ENCODE data around the gene TBC1D10A.

TBC1D10A gene

DNA sequence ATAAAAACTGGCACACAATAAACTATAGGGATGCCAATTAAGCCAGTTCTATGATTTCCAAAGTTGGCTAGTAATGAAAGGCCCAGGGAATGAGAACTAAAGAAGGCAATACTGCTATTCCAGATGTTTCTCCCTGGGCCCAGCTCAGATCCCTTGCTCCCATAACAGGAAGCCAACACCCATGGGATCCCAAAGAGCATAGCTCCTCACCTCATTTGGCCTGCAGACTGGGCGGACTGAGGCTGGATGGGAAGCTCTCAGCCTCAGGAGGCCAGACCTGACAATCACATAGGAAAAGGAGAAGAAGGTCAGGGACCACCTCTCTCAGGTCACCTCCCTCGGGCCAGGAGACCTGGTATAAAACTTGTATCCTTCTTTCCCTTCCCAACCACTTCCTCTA lies 5.3 kb downstream of the TBC1D10A start:
- DNase-seq (ENCODE audit: low spot score): no peak

GRCh38 chr22:30320021-30320556 lies 6.7 kb downstream of the TBC1D10A start:
- DNase-seq (ENCODE audit: low spot score): no peak

- DNase-seq (ENCODE audit: low spot score): no peak
Observed at GRCh38 chr22:30318799-30319419, 7.8 kb downstream of the TBC1D10A start.

DNA sequence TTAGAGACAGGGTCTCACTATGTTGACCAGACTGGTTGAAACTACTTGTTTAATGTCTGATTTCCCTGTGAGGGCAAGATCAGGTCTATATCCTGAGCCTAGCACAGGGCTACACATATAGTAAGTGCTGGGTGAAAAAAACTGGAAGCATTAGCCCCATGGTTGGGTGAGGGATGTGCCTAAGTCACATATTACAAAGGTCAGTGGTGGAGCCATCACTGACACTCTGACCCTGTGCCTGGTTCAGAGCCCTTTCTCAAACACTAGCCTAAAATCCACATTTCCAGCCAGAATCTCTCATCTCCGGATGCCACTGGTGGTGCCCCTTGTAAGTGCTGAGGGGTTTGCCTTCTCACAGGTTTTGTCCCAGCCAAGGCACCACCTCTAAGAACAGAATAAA lies 9.0 kb downstream of the TBC1D10A start:
- DNase-seq (ENCODE audit: low spot score): no peak

- DNase-seq (ENCODE audit: low spot score): no peak
Observed at GRCh38 chr22:30315962-30316576, 10.7 kb downstream of the TBC1D10A start.

DNA sequence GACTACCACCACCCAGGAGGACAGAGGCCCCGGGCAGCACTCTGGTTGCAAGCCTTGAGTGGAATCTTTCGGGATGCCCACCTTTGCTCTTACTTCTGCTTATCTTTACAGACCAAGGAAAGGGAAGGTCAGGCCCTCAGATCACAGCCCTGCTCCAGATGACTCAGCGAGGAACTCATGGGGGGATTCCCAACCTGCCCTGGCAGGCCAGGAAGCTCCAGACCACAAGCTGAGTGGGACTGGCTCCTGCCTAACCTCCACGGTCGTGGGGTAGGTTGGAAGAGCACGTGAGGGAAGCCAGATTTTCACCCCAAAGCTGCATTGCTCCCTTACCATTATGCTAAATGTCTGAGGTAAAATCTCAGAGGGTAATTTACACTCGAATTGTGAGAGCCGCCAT lies 11.8 kb downstream of the TBC1D10A start:
- no peak for DNase-seq (ENCODE audit: low spot score)

- no peak for DNase-seq (ENCODE audit: low spot score)
Observed at GRCh38 chr22:30313527-30314363, 13.0 kb downstream of the TBC1D10A start.

DNA sequence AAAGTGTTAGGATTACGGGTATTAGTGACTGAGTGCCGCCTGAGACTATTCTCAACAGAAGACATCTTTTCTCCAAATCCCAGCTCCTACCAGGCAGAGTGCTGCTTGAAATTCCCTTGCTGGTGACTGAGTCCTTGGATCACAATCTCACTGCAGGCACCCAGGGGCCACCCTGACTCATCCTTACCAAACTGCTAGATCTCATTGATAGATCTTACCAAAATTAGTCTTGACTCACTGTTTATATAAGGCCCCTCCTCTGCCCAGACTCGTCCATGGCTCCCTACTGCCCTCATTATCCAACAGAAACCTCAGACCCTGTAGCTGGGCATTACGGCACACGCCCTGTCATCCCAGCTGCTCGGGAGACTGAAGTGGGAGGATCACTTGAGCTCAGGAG lies 14.7 kb downstream of the TBC1D10A start:
- DNase-seq (ENCODE audit: low spot score): no peak

DNA sequence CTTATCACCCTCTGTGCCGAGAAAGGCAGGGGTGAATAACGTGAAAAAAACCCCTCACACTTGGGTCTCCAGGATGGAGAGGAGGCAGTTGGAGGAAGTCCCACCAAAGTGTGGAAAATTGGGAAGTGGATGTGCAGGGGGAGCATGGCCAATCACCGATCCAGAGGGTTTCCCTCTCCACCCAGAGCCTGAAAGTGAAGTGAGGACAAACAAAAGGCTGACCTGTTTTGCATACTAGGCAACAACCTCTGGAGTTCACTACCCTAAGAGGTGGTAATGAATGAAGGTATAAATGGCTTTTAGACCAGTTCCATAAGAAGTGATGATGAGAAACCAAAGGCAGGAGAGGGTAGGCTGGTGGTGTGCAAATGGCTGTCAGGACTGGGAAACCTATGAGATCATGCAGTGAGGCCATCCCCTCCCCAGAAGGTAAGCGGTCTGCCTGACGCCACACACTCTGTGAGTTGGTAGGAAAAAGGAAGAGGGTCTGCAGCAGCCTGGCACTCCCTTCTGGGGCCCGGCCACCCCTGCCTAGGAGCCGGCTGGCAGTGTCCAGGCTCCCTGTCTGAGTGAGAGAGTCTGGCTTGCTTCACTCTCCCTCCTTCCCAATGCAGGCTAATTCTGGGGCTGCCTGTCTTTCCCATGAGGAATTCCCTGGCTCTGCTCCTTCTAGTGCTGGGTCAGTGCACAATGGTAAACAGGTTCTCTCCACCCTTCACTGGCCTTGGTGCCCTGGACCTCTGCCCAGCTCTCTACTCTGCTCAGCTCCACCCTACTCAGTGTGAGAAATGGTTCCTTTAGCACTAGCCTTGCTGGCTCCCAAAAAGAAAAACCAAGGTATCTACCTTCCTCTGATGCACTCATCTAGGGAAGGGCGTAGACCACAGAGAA lies 15.6 kb downstream of the TBC1D10A start:
- no peak for DNase-seq (ENCODE audit: low spot score)

DNA sequence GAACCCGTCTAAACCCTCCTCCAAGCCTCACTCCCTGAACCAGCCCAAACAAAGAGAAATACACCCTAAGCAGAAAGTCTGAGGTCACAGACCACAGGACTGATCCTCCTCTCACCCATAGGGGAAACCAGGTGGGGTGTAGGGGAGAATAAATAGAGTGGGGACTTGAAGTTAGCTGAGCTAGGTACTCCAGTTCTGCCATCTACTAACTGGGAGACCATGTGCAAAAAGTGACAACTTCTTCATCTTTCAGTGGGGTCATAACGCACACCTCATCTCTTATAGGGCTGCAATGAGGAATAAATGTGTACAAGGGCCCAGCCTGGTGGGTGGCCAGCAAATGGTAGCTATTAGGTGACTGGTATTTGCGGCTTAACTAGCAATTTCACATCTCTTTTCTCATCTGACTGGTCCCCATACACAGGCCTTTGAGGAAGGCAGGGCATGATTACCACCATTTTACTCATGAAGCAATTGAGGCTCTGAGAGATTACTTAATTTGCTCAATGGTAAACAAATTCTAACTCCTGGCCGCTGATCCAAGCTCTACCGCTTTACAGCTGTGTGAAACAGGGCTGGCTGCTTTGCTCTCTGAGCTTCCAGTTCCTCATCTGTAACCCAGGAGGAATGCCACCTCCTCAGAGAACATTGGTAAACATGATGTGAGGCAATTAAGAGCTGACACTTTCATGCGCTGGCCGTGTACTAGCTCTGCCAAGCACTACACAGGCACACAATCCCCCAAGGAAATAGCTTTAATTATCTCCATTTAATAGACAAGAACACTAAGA lies 16.6 kb downstream of the TBC1D10A start:
- no peak for DNase-seq (ENCODE audit: low spot score)

DNA sequence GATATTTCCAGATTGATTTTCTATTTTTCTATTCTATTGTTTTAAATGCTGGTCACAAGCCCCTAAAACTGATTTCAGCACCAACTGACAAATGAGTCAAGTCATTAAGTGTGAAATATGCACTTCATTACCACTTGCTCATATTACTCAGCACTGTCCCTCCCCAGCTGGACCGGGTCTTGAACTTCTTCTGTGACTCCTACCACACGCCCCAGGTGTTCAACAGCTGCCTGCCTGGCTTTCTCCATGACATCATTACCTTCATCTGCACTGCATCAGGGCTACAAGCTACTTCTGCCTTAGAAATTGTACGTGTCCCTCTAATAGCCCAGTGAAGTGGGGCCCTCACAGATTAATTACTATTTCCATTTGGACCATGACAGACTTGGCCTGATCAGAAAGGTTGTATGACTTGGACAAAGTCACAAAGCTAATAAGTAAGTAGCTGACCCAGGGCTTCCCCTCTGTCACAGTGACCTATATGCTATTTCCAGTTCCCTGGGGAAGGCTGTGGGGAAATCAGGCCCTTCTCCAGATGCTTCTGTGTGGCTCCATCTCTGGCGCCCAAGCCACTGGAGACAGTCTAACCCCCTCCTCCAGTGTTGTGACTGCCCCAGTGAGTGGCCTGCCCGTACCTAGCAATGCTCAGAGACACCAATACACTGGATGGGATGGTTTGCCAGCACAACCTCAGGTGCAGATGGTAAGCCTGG lies 18.1 kb downstream of the TBC1D10A start:
- no peak for DNase-seq (ENCODE audit: low spot score)

- DNase-seq (ENCODE audit: low spot score): no peak
Observed at GRCh38 chr22:30308093-30308492, 18.6 kb downstream of the TBC1D10A start.

DNA sequence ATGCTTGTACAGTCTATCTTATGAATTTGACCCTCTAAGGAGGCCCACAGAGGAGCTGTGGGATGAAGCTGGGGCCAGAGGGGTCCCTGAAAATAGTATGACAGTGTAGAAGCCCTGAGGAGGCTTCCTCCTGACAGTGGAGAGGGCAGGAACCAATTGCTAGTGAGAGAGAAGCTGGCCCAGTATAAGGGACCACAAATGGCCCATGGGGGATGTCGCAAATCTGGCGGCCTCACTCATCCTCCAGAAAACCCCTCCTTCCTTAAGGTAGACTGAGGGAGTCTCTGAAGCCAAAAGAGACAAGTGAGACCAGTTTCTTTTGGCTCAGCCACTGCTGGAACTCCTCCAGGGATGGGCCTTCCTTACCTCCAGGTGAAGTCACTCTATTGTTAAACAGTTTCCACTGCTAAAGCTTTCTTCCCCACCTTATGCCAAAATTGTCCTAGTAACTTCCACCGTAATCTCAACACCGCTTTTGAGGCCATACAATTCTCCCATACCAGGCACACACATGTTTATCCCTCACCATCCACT lies 19.6 kb downstream of the TBC1D10A start:
- DNase-seq (ENCODE audit: low spot score): no peak

GRCh38 chr22:30306627-30307011 lies 20.1 kb downstream of the TBC1D10A start:
- DNase-seq (ENCODE audit: low spot score): no peak

- no peak for DNase-seq (ENCODE audit: low spot score)
Observed at GRCh38 chr22:30305906-30306626, 20.7 kb downstream of the TBC1D10A start.

GRCh38 chr22:30305519-30305905 lies 21.2 kb downstream of the TBC1D10A start:
- no peak for DNase-seq (ENCODE audit: low spot score)

DNA sequence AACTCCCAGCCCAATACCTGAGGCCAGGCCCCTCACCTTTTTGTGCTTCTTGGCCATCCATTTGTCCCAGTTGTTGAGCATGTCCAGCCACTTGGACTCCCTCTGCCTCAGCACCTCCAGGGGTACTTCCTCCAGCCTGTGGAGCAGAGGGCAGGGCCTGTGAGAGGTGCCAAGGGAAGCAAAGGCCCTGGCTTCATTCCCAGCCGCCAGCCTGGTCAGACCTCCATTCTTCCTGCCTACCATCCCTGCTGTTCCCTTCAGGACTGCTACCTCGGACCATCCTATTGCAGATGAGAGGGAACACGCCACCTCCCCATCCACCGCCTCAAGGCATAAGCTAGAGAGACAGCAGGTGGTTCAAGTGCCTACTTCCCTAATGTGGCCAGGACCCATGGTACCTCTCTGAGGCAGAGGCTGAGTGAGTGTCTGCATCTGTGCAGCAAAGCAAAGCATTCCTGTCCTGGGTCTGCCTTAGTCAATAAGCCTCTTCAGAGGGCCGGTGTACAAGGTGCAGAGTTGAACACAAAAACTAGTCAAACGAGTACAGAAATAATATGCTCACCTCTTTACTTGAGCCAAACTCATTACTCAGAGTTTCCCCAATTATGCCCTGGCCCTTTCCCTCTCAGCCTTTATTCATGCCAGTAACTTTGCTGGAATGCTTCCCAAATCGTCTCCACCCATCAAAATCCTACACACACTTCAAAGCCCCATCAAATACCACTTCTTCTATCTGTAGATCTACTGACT lies 22.1 kb downstream of the TBC1D10A start:
- no peak for DNase-seq (ENCODE audit: low spot score)

- DNase-seq (ENCODE audit: low spot score): no peak
Observed at GRCh38 chr22:30302810-30303138, 24.0 kb downstream of the TBC1D10A start.

All from SK-N-DZ (cell line).